HG03139 (cell line): Measurements from ENCODE around the gene PRCD.
"Not testable (repeated sequence)": the region's sequence is repeated elsewhere in the genome, so short reads cannot be mapped to it uniquely, and the experiment has no call there.

Experiments
- ATAC-seq: cut with Tn5 transposase; IDR thresholded peaks from one replicate; pipeline ENCODE4 v1.9.1; 2021; ENCODE audit not compliant: unreplicated experiment

The PRCD gene

DNA sequence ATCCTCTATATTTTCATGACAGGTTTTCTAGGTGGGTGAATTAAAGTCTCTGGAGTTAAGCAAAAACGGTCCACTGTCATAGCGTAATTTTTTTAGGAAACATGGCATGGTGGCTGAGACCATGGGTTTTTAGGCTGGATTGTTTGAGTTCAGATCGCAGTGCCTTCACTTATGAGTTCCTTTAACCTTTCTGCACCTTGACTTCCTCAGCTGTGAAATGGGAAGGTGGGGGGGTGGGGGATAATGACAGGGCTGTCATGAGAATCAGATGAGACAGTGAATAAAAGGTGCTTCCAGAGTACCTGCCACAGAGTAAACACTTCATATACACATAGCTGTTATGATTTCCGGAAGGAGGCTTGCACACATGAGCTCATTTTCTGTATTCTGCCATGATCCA is 11.8 kb downstream of the PRCD start:
- no peak for ATAC-seq

DNA sequence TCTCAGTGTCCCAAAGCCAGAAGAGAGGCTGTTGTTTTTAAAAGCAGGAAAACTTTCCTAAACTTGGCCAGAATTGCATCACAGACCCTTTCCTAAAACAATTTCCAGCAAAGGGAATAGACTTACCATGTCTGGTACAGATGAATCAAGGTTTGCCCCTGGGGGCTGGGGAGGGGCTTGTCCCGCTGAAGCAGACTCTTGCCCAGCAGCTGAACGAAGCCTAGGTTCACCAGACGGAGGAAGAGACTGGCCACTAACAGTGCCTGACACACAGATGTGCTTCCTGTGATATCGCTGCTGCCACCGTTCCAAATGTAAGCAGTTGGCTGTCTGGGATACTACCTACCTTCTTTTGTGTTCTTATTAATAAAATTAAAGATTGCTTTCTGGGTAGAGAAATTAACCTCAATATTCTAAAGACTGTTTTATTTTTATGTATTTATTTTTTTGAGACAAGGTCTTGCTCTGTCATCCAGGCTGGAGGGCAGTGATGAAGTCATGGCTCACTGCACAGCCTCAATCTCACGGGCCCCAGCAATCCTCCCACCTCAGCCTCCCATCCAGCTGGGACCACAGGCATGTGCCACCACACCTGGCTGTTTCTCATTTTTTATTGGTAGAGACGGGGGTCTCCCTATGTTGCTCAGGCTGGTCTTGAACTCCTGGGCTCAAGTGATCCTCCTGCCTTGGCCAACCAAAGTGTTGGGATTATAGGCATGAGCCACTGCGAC is 13.5 kb downstream of the PRCD start:
- no peak for ATAC-seq

DNA sequence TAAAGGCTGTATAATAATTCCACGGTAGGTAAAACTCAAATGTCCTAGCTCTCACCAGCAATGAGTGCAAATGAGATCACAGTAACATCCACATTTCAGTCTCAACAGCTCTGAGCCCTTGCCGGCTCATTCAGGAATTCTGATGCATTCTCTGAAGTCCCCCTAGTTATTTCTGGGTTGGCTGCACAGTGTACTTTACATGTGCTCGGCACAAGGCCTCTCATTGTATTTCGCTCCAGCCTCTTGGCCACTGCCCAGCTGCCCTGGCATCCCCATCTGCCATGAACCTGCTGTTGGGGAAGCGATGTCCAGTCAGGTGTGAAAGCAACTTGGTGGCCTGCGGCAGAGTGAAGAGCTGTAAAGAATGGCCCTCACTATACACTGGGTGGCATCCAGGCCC is 14.3 kb downstream of the PRCD start:
- ATAC-seq, result no peak

DNA sequence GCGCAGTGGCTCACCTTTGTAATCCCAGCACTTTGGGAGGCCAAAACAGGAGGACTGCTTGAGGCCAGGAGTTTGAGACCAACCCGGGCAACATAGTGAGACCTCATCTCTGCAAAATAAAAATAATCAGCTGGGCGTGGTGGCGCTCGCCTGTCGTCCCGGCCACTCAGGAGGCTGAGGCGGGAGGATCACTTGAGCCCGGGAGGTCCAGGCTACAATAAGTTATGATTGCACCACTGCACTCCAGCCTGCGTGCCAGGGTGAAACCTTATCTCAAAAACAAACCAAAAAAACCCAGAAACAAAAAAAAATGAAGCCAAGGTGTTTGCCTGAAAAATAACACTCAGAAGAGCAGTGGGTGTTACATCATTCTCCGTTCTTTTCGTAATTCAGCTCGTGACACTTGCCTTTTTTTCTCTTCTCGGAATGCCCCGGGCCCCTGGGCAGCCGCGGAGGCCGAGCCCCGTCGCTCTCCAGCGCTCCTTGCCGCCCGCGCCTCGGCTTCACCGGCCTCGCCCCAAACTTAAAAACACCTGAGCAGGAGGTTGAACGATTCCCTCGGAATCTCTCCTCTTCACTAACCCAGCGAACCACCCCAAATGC is 17.0 kb downstream of the PRCD start:
- peak; percentile 17 for ATAC-seq

DNA sequence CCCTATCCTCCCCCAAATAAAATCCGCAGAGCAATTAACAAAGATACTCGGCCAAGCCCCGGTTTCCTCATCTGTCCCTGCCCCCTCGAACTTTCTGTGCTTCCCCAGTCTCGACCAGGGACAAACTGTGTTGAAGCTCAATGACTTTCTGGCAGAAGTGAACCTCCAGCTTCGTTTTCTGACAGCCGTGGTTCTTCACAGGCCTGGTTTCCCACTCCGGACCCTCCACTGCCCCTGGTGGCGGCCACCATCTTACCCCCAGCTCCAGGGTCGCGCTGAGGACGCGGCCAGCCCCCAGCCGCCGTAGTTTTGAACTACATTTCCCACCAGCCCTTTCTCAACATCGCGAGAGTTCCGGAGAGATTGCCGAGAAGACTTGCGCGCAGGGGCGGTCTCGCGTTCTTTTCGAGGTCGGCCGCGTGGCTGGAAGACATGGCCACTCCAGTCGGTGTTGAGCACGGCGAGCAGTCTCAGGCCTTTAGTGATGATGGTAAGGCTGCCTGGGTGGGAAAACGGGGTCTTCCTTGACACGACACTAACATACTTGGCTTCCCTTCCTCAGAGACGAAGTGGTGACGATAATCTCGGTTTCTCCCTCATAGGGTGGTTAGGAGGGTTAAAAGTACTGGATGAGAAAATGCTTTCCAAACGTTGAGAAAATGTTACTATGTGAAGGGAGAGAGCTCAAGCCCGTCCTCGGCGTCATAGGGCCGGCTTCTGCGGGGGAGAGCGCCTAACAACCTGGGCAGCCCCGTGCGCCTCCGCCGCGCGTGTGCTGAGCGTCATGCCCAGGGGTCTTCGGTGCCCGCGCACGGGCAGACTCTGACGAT is 17.7 kb downstream of the PRCD start:
- ATAC-seq, result peak; percentile 76

DNA sequence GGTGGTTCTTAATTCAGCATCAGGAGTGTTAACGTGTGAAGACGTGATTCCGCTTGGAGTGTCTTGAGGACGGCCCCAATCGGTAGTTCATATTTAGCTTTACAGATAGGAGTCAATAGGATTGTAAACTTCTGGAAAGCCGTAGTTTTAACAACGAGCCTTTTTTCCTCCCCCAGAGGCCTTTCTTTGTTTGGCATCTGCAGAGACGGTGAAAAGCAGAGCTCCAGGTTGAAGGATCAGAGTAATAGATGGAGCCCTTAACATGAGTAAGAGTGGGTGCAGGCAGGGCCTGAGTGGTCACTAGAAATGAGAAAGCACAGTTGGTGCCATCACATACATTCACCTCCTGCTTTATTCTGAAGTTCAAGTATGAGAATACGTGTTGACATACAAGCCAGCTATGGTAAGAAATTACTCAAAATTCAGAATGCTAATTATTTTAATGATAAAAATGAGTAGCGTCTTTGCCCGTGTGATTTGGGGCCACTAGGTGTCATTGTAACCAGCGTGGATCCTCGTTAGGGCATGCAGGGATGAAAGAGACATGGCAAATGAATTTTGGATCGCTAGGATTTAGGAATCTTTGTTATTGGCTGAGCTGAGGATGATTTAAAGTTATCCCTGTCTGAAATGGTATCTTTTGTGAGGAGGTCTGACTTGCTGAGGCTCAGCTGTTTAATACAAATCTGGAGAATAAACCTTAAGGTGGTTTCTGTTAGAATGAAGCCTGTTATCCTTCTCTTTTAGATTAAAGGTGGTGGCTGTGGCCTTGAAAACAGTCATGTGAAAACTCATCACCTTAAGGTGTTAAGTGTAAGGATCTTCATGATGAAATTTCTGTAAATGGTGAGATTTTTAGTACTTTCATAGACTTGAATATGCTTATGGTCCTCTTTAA is 18.6 kb downstream of the PRCD start:
- ATAC-seq, result no peak

DNA sequence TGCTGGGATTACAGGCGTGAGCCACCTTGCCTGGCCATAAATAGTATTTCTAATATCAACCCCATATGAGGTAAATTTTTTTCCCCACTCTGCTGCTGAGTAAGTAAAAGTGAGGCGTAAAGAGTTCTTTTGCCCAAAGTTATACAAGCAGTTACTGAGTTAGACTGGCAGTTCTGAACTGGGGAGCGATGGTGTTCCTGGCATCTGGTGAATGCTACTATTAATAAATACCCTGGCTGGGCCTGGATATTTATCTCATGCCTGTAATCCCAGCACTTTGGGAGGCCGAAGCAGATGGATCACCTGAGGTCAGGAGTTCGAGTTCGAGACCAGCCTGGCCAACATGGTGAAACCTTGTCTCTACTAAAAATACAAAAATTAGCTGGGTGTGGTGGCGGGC is 19.6 kb downstream of the PRCD start:
- not testable (repeated sequence) for ATAC-seq

DNA sequence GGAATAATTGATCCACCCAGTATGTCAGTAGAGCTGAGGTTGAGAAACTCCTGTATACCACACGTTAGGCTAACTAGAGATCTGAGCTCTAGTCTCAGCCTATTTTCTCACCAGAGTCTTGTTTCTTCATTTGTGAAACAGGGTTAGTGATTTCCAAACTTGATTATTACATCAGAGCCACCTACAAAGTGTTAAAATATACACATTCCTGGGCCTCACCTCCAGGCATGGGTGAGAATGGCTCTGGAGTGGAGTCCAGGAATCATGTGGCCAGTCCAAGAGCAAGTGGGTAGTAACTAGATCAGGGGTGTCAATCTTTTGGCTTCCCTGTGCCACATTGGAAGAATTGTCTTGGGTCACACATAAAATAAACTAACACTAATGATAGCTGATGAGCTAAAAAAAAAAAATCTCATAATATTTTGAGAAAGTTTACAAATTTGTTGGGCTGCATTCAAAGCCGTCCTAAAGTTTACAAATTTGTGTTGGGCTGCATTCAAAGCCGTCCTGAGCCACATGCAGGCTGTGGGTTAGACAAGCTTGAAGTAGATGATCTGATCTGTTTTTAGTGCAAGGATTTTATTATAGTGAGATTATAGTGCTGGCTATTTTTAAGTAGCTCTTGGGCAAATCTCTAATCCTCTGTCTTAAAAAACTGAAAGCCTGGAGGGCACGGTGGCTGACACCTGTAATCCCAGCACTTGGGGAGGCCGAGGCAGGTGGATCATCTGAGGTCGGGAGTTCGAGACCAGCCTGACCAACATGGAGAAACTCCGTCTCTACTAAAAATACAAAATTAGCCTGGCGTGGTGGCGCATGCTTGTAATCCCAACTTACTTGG is 20.4 kb downstream of the PRCD start:
- no peak for ATAC-seq

DNA sequence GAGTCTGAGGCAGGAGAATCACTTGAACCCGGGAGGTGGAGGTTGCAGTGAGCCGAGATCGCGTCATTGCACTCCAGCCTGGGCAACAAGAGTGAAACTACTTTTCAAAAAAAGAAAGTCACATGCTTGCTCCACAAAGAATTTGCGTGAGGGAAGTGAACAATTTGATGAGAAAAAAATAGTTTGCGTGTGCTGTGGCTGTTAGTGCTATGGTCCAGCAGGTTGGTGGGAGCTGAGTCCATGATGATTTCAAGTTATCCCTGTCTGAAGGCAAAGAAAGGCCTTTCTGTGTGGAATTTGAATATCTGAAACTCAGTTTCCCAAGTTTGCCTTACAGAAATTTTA is 21.0 kb downstream of the PRCD start:
- ATAC-seq, result no peak

DNA sequence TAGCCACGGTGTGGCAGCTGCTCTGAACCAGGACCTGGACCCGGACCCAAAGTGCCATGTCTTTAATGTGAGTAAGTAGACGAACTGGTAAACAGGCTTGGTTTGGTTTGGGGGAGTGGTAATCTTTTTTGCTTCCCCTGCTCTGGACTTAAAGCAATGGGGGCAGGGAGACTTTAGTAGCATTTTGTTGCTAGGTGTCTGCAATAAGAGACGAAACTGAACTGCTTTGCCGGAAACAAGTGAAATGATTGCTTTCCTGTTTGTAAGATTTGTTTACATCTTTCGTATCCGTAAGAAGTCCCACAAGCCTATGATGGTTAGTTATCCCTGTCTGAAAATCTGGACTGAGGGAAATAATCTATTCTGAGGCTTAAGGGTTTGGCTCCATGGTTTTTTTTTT is 21.5 kb downstream of the PRCD start:
- no peak for ATAC-seq

DNA sequence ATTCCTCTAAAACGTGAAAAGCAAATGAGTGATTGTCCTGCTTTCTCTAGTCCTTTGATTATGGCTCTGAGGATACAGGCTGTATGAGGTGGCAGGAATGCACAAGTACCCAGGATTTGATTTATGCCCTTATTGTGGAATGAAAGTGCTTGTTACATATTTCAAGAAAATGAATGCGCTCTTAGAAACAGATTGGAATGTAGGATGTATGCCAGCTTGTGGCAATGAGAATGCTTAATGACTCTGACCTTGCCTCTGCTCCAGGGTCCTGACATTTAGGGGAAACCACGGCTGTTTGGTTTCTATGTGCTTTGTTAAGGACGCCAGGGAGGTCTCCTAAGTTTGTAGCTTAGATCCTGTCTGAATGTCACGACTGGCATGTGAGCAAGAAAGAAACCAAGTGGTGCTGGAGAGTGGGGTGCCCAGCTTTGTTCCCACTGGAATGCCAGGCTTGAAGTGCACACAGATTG is 22.0 kb downstream of the PRCD start:
- ATAC-seq, result no peak

DNA sequence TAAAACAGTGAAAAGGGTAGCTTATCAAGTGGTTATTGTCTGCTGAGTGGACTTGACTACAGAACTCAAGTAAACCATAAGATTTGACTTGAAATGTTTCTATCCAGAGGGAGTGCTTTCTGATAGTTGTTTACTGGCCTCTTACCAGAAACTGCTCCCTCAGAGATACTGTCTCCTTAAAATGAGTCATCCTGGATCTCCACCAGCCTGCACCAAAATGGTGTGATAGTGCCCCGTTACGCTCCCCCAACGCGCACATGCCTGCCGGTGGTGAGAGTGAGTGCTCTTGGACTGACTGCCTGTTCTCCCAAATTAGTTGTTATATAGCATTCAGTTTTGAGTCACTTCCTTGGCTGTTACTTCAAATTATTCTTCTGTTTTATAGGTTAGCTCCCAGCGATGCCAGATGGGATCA is 22.9 kb downstream of the PRCD start:
- no peak for ATAC-seq

DNA sequence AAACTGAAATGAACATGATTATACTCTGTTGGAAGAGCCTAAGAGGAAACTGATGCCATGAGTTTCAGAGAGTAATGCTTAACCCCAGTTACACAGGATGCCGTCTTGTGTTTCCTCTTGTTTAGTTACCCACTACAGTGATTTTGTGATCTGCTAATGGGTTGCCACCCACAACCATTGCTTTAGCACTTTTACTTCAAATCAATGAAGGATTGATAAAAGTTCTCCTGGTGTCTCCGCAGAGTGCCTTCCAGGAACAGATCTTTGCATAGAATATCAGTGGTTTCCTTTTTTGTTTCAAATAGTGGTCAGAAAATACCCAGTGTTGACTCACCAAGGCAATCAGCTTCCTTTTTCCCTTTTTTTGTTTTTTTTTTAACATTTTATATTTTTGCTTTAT is 23.5 kb downstream of the PRCD start:
- not testable (repeated sequence) for ATAC-seq

DNA sequence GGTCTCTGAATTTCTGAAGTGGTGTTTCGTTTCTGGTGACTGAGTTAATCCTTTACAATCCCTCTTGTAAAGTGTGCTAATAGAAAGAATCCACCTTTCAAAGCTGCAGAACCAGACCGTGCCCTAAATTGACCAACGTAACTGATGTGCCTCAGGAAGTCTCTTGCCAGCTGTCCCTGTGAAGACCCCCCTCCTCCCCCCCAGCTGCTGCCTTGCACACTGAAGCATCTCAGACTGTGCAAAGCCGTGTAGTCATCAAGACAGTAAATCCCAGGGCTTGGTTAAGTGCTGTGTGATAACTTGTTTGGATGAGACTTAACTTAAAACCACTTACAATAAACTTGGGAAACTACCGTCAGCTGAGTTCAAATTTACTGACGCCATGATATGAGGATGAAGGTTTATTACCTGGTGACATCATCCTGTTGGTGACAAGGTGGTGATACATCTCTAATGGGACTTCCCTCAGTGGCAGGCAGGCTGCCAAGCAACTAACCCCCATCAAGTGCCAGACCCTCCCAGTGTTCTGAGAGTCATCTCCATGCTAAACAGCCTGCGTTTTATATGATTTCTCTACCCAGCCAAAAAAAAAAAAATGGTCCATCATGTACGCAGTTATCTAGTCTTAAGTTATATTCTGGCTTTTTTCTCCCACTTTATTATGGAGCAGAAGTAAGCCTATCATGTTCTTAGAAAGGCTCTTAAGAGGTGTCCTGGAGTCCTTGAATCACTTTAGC is 25.3 kb downstream of the PRCD start:
- ATAC-seq, result not testable (repeated sequence)

DNA sequence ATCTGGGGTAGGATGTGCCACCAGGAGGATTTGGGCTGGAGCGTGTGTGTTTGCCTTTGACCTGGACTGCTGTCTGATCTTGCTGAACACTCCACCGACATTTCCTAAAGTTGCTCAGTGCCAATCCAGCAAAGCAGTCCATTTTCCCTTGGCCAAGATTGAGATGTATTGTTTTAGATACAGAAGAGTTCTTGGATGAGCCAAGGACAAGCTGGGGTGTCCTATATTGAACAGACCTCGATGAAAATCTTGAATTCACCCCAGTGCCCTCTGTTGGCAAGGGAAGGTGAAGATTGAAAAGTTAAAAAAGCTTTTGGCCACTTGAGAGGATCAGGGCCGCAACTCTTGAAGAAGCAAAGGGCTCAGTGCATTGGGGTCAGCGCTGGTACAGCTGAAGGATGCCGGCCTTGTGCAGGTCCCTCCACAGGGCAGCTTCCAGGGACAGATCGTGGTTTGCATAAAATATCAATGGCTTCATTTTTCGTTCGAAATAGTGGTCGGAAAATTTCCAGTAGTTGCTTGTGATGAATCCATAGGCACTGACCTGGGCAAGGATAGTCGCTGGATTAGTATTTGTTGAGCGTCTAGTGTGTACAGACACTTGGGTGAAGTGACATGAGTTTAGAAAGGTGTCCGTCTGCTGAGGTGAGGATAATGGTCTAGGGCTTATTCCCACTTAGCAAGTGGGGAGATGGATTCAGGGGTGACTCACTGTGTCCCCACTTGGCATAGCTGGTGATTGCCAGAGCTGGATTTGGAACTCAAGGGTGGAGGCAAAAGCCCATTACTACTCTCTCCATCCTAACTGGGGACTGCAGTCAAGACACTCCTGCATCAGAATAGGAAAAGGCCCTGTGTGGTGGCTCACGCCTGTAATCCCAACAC is 26.1 kb downstream of the PRCD start:
- ATAC-seq, result no peak

DNA sequence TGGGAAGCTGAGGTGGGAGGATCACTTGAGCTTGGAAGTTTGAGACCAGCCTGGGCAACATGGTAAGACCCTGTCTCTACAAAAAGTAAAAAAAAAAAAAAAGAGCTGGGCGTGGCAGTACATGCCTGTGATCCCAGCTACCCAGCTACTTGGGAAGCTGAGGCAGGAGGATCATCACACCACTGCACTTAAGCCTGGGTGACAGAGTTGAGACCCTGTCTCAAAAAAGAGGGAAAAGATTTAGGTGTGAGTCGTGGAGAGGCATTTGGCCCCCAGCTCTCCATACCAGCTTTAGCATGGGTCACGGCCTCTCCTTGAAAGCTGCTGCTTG is 26.7 kb downstream of the PRCD start:
- ATAC-seq, result no peak

DNA sequence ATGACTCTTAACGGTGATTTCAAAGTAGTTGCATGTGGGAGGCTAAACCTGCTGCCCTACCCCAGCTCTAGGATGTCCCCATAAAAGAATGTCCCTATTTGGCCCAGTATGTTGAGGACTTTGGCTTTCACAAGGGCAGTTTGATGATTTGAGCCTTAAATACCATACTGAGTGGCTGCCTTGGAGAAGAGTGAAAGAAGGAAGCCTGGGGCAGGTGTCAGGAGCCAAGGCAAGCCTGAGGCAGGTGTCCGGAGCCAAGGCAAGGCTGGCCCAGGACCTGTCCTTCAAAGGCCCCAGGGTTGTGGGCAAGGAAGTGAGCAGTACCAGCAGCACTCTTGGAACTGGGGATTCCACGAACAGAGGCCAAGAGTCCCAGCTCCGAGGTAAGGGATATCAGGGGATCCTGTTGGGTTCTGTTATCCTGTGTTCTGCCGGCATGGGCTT is 27.2 kb downstream of the PRCD start:
- ATAC-seq, result no peak

DNA sequence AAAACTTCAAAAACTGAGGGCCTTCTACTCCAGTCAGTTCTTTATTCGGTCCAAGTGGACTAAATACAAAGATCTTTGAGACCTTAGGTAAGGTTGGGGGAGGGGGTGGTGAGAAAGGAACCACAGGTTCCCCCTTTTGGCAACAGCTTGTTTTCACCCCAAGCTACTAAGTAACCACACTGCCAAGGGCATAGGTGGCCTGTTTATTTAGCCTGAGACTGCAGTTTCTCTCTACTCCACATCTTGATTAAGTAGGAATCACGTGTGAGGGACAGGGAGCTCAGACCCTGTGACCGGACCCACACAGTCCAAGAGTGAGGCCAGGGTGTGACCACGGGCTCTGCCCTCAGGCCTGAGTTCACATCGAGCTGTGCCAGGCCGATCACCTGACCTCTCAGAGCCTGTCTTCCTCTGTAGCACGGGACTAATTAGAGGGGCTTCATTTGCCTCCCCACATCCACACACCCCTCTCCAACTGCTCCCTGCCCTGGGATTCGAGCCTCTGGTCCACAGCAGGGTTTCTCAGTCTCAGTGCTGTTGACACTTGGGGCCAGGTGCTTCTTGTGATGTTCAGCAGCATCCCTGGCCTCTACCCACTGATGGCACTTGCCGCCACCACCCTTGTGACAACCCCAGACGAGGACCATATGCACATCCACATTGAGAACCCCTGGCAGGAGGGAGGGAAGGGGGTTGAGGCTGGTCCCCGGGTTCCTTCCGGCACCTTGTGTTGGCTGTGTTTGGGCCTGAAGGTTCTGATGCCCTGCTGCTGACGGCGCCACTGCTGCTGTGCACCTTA is 28.0 kb downstream of the PRCD start:
- no peak for ATAC-seq
